RWPE2 (cell line): Measurements from ENCODE around the gene ABCA10.

ENCODE experiments used
- ATAC-seq: fragments of 200-7000 bp; cut with Tn5 transposase; 3 replicates; pipeline ENCODE4 v1.9.1; 2021; ENCODE audit warnings: low read depth
- DNase-seq: peaks from one replicate; pipeline ENCODE4 v3.0.0-alpha.2; 2020; ENCODE audit warnings: low spot score
- H3K27ac ChIP-seq: fragments of 450-650 bp; 2 replicates; pipeline ENCODE4 v1.5.1; 2017; ENCODE audit warnings: mild to moderate bottlenecking; ENCODE audit not compliant: poor library complexity, severe bottlenecking
- H3K27me3 ChIP-seq: fragments of 250-450 bp; sonication (Bioruptor Pico); 2 replicates; pipeline ENCODE4 v1.5.1; 2021; ENCODE audit warnings: mild to moderate bottlenecking, moderate library complexity; ENCODE audit not compliant: insufficient read depth, poor library complexity, severe bottlenecking
- H3K36me3 ChIP-seq: fragments of 250-450 bp; sonication (Bioruptor Pico); 2 replicates; pipeline ENCODE4 v1.5.1; 2020; ENCODE audit warnings: low read depth, mild to moderate bottlenecking, moderate library complexity
- H3K4me1 ChIP-seq: fragments of 250-450 bp; sonication (Bioruptor Pico); 2 replicates; pipeline ENCODE4 v1.5.1; 2021; ENCODE audit warnings: mild to moderate bottlenecking, moderate library complexity; ENCODE audit not compliant: insufficient read depth, poor library complexity, severe bottlenecking
- H3K4me3 ChIP-seq: fragments of 250-450 bp; sonication (Bioruptor Pico); 2 replicates; pipeline ENCODE4 v1.5.1; 2021; ENCODE audit warnings: mild to moderate bottlenecking, moderate library complexity; ENCODE audit not compliant: severe bottlenecking
- H3K9me3 ChIP-seq: fragments of 250-450 bp; sonication (Bioruptor Pico); 2 replicates; pipeline ENCODE4 v1.5.1; 2021; ENCODE audit warnings: mild to moderate bottlenecking, moderate library complexity; ENCODE audit not compliant: severe bottlenecking
- TF ChIP-seq, protein P1 (sequence below): fragments of 450-650 bp; IDR thresholded peaks from one replicate; pipeline ENCODE4 v1.5.1; 2017; ENCODE audit warnings: mild to moderate bottlenecking, moderate library complexity; ENCODE audit not compliant: poor library complexity, severe bottlenecking

Gene ABCA10

DNA sequence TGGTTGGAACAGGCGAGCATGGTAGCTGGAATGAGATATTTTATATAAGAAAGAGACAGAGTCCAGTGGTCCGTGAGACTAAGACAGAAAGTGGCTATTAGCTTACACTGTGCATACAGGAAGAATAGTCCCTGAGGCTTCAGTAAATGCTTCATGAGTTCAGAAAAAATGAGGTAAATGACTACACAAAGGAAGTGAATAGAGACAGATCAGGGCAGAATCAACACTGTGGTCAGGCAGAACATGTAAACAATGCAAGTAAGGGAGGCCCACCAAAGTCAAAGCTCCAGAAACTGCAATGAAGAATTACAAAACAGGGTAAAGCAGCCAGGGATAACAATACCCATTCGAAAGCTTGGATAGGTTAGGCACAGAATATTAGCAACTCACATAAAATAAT, 4.8 kb downstream of the ABCA10 start:
- ATAC-seq (no peak), DNase-seq (no peak)
- Histone ChIP-seq H3K27ac (no peak overlapping the region), H3K4me3 (no peak overlapping the region), H3K36me3 (no peaks in the 10 kb centered on the region), H3K9me3 (no peaks in the 10 kb centered on the region), H3K27me3 (no peaks in the 10 kb centered on the region), H3K4me1 (peaks cover 10% of the 10 kb centered on the region)
- TF ChIP-seq, protein P1, sequence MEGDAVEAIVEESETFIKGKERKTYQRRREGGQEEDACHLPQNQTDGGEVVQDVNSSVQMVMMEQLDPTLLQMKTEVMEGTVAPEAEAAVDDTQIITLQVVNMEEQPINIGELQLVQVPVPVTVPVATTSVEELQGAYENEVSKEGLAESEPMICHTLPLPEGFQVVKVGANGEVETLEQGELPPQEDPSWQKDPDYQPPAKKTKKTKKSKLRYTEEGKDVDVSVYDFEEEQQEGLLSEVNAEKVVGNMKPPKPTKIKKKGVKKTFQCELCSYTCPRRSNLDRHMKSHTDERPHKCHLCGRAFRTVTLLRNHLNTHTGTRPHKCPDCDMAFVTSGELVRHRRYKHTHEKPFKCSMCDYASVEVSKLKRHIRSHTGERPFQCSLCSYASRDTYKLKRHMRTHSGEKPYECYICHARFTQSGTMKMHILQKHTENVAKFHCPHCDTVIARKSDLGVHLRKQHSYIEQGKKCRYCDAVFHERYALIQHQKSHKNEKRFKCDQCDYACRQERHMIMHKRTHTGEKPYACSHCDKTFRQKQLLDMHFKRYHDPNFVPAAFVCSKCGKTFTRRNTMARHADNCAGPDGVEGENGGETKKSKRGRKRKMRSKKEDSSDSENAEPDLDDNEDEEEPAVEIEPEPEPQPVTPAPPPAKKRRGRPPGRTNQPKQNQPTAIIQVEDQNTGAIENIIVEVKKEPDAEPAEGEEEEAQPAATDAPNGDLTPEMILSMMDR = no peak

DNA sequence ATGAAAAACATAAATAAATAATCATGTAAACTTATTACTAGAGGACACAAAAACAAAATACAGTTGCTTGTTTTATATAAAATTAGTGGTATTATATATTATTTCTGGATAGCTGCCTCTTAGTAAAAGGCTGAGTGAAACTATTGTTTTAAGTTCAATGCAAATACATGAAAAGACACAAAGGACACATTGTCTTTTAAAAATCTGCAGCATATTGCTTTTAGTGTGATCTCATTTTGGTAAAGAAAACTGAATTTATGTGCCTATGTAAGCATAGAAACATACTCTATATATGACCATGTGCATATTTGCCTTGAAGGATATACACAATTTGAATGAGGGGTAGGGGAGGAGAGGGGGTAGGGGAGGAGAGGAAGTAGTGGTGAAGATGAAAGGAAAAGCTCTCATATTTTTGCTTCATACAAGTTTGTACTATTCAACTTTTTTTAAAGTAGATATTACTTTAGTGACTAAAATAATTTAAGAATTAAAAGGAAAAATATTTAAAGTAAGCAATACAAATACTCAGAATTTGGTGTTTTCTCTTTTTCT, 5.8 kb downstream of the ABCA10 start:
- ATAC-seq = no peak
- Histone ChIP-seq H3K4me1 (peaks cover 12% of the 10 kb centered on the region), H3K36me3 (no peaks in the 10 kb centered on the region), H3K27ac (no peak overlapping the region), H3K9me3 (no peaks in the 10 kb centered on the region), H3K27me3 (no peaks in the 10 kb centered on the region), H3K4me3 (no peak overlapping the region)
- DNase-seq = no peak
- TF ChIP-seq, protein P1 = no peak

DNA sequence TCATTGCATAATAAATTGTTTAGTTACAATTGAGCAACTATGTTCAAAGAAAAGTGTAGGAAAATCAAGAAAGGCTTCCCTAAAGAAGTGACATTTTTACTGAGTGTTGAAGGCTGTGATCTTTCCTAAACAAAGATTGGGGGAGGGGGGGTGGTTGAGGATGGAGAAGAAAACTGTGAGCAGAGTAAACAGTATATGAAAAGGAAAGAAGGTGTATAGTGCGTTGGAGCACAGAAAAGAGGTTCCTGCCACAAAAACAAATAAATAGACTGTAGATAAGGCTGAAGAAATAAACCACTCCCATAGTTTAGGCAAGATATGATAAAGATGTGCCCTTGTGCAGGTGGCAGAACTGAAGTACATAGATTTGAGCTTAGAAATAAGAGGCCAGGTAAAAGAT, 8.5 kb downstream of the ABCA10 start:
- no peaks in the 10 kb centered on the region for H3K36me3 ChIP-seq
- peaks cover 12% of the 10 kb centered on the region for H3K4me1 ChIP-seq
- DNase-seq (no peak), ATAC-seq (no peak)
- H3K4me3 ChIP-seq = no peak overlapping the region
- no peak overlapping the region for H3K27ac ChIP-seq
- TF ChIP-seq, protein P1 = no peak
- no peaks in the 10 kb centered on the region for H3K9me3 ChIP-seq
- no peaks in the 10 kb centered on the region for H3K27me3 ChIP-seq

DNA sequence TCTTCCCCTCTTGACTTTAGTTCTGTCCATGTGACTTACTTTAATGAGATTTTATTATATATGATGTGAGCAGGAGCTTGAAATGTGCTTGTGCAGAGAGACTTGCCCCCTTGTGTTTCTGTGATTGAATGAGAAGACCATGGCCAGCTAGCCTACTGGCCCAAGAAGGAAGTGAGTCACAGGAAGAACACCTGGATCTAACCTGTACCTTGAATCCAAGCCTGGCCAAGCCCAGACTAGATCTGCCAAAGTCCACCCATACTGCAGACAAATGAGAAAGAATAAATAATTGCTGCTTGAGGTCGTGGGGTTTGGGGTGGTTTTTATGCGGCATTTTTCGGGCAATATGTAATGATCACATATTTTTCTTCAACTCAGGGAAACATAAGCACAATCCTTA, 9.6 kb downstream of the ABCA10 start:
- no peaks in the 10 kb centered on the region for H3K36me3 ChIP-seq
- H3K9me3 ChIP-seq = no peaks in the 10 kb centered on the region
- DNase-seq = no peak
- TF ChIP-seq, protein P1 = no peak
- H3K4me3 ChIP-seq = no peak overlapping the region
- ATAC-seq = peak; percentile 55; the same call in 1 of the 3 replicates
- peak overlapping the region; percentile 15 for H3K27ac ChIP-seq
- peaks cover 12% of the 10 kb centered on the region for H3K4me1 ChIP-seq
- H3K27me3 ChIP-seq = no peaks in the 10 kb centered on the region

DNA sequence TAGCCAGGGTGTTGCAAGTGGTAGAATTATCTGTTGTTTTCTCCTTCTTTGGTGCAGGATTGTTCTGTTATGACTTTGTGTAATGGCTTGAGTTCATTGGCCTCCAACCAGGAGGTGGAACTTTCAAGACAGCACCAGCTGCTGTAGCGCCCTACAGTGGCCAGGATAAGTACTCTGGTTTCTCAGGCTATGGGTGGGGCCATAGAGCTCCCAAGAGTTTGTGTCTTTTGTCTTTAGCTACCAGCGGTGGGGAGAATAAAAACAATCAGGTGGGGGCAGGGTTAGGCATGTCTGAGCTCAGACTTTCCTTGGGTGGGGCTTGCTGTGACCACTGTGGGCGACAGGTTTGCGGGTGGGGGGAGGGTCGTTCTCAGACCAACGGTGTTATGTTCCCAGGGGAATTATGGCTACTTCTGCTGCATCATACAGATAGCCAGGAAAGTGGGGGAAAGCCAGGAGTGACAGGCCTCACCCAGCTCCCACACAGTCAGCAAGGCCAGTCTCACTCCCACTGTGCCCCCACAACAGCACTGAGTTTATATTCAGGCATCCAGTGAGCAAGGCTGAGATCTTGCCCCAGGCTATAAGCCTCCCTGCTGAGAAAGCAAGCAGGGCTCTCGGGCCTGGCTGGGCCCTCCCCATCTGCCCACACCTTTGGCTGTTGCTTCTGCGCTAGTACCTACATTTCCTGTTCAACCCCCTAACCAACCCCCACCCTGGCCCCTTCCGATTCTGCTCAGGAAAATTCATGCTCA, 15.4 kb downstream of the ABCA10 start:
- Histone ChIP-seq H3K27ac (no peak overlapping the region), H3K4me3 (no peak overlapping the region), H3K36me3 (no peaks in the 10 kb centered on the region), H3K9me3 (no peaks in the 10 kb centered on the region), H3K27me3 (no peaks in the 10 kb centered on the region), H3K4me1 (peaks cover 7% of the 10 kb centered on the region)
- TF ChIP-seq, protein P1 = no peak
- no peak for ATAC-seq
- DNase-seq = no peak
